DMS153 (cell line): ENCODE measurements around the gene KLK13.

Experiments used
- DNase-seq: peaks from one replicate; lab custom pipeline; 2025; lab: John Stamatoyannopoulos, UW

KLK13 gene

DNA sequence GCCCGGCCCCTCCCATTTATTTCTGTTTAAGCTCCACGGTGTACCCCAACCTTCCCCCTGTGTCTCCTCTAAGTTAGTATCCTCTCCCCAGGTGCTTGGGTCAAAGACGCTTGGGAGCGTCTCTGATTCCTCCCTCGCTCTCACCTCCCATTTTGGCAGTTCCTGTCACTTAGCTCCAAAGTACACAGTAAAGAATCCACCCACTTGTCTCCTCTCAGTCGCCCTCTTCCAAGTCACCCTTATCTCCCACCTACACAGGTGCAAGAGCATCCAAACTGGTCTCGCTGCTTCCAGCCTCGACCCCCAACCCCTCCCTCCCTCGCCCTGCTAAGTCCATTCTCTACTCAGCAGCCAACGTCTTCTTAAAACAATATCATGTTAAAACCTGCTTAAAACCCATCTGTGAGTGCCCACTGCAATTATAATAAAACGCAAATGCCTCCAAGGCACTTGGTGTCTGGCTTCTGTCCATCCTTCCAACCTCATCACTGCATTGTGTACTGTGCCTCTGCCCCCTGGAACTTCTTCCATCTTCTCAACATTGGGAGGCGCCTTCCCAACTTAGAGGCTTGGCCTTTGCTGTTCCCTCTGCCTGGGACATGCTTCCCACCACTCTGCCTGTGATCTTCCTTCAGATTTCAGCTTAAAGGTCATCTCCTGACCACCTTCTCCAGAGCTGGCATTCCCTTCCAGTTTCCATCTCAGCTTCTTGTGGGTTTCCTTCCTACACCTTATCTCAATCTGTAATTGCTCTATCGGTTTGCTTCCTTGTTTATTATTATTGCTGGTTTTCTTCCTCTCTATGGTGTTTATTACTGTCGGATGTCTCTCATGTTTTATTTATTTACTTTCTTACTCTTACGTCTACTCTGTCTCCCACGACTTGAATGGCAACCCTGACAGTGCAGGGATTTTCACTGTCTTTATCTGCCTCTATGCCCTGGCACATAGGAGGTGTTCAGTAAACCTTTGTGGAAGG is 27.3 kb upstream of the KLK13 start:
- no peak for DNase-seq

DNA sequence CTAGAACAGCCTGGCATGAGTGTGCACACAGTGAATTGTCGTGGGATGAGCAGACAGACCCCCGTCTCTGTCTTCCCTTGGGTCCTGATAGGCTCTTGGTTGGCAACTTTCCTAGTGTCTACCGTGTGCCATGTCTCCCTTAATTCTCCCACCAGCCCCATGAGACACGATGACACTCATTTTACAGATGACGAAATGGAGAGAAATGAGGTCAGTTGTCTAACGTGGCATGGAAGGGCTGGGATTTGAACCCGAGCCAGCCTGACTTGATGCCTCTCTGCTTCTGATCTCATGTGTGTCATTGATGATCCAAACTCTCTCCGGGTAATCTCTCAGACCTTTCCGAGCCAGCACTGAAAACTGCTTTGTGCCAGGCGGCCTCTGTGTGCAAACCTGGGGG is 26.2 kb upstream of the KLK13 start:
- DNase-seq: no peak

DNA sequence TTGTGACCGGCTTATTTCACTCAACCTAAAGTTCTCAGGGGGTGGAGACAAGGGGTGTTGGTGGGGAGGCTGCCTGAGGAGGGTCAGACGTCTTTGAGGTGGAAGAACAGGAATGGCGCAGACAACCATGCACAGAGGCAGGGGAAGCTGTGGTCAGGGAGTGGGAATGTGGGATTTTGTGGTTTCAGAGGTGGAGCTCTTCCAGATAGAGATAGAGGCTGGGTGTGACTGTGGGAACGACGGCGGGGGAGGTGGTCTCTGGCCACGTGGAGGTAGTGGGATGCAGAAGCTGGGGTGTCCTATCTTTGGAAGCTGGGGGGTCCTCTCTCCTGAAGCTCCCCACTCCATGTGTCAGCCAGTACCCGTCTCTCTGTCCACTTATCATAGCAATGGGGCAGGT is 25.6 kb upstream of the KLK13 start:
- no peak for DNase-seq

GRCh38 chr19:51089786-51090185 is 24.9 kb upstream of the KLK13 start:
- peak; percentile 54 for DNase-seq

GRCh38 chr19:51086153-51086850 is 21.4 kb upstream of the KLK13 start:
- DNase-seq: peak; percentile 72

DNA sequence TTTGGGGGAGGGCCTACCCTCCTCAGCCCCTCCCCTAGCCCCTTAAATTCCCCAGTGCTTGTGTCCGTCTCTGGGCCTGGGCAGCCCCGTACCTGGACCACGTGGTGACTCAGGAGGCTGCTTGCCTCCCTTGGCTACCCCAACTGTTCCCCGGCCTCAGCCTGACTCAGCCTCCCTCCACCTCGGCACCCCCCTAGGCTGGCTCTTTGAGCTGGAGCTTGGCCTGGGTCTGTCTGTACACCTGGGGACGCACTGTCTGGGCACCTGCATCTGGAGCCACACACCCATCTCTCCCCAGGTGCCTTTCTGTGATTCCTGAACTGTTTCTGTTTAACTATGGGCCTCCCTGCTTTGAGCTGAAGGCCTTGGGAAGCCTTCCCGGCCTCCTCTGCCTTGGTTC is 19.6 kb upstream of the KLK13 start:
- DNase-seq: no peak

GRCh38 chr19:51083783-51084182 is 18.9 kb upstream of the KLK13 start:
- DNase-seq: no peak

DNA sequence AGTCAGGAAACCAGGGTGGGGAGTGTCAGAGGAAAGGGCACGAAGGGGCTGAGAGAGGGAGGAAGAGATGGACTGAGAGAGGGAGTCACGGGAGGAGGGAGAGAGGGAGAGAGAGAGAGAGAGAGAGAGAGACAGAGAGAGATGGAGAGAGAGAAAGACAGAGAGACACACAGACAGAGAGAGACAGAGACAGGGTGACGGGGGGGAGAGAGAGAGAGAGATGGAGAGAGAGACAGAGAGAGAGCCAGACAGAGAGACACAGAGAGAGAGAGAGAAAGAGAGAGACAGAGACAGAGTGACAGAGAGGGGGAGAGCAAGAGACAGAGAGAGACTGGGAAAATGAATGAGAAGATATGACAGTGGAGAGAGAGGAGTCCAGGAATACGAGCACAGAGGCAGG is 18.3 kb upstream of the KLK13 start:
- DNase-seq: no peak

DNA sequence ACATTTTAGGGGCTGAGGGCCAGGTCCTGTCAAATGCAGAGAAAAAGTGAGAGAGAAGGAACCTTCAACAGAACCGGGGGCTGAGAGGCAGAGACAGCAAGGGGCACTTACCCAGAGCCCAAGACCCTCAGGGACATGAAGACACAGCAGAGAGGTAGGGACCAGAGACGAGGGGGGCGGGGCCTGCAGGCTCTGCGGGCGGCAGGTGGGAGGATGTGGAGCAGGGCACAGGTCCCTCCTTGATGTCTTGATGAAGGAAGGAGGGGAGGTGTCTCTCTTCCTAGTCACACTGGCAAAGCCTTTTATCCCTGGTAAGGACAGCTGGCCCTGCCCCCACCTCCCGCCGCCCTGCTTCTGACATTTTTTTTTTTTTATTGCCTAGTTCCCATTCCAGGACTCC is 17.7 kb upstream of the KLK13 start, which contains the start of gene KLK14:
KLK14 (minus strand) TSS at position 277 of the 400 bp plus-strand sequence; CDS start at position 4, 273 bp downstream.
- no peak for DNase-seq

- DNase-seq: no peak
Observed at GRCh38 chr19:51081476-51081875, 16.6 kb upstream of the KLK13 start.

DNA sequence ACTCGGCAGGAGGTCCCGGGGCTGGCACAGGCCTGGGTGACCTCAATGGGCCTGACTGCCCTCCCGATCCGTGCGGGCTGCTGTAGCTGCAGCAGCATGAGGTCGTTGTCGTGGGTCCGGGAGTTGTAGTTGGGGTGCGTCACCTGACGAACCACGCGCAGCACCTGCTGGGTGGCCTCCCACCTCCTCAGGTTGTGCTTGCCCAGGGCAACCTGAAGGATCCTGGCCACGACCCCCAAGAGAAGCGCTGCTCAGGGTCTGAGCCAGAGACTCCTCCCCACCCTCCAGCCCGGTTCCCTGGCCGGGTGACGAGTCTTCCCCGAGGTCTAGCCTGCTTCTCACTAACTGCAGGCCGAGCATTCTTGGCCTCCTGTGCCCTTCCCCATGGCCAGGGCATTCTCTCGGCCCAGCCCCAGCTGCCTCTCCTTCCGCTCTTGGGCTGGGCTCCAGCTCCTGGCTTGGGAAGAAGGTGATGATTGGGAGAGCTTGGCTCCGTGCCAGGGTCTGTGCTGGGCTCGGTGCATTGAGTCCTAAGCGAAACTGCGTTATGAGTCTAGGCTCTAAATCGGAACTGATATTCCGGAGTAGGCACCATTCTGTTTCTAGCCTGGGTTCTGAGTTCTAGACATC is 14.7 kb upstream of the KLK13 start:
- DNase-seq: no peak

GRCh38 chr19:51078731-51079130 is 13.8 kb upstream of the KLK13 start:
- no peak for DNase-seq

DNA sequence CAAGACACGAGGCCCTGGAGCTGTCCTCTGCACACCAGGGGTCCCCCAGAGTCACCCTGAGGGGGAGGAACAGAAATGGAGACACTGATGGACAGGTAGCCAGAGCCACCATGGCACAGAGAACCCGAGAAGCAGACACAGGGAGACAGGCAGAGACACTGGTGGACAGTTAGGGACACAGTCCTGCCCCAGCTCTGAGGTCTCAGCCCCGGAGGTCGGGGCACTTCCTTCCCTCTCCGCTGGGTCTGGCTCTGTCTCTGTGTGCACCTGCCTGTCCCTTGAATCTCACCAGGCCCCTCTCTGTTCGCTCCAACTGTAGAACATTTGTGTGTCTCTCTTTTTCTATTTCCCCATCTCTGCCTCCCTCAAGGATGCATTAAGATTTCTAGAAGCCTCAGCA is 13.2 kb upstream of the KLK13 start:
- DNase-seq: no peak

- DNase-seq: no peak
Observed at GRCh38 chr19:51076631-51077213, 11.8 kb upstream of the KLK13 start.

GRCh38 chr19:51075998-51076397 is 11.1 kb upstream of the KLK13 start:
- no peak for DNase-seq

DNA sequence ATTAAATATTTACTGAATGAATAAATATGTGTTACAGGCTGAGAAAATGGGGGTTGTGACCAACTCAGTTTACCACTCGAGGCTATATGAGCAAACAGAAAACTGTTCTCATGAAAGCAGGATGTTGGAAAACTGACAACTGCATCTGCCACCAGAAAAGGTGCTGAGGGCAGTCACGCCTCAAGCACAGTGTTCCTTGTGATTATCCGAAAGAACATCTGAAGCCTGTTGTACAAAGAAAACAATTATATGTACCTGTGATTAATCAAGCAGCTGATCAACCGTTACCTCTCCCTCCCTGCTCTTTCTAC is 6.2 kb upstream of the KLK13 start:
- DNase-seq: peak; percentile 95

- DNase-seq: peak; percentile 35
Observed at GRCh38 chr19:51070334-51071094, 5.6 kb upstream of the KLK13 start.

DNA sequence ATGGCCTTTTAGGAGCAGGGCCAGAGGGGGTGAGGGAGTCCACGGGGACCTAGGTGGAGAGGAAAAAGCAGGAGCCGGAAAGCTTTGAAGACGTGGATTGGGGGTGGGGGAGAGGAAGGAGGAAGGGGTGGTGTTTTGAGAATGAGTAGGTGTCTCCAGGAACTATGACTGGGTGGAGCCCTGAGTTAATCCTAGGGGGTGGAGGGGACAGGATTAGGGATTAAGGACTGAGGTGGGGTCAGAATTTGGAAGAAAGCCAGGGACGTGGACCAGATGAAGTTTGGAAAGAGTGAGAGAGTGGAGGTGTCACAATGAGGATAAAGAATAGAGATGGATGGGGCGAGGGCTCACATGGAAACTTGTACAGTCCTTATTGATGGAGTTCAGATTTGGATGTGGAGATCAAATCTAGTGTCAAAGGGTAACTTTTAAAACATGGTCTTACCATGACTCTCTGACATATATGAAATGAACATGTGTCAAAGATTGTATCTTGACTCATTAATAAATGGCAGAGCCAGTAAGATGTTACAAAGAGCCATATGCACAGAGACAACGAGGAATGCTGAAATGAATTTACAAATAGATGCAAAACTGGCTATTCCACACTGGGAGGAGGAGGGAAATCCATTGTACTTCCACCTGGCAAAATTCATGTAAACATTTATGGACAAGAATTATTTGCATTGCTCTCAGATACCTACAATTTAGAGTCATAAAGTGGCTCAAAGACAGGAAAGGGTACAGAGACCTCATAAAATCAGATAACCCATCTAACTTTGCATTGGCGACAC is 1.7 kb upstream of the KLK13 start:
- no peak for DNase-seq

GRCh38 chr19:51065221-51065960 is 499 bp upstream of the KLK13 start:
- no peak for DNase-seq

- DNase-seq: no peak
Observed at GRCh38 chr19:51063664-51064063, 1.2 kb downstream of the KLK13 start.
